Type B pancreatic cell (in vitro differentiated cells): ENCODE results near the gene FCRL6. TPM values are rescaled to one million over a fixed set of nuclear protein-coding genes. Genes with fewer than 3 reads are reported as not detected.

Experiments used
- DNase-seq: peaks from one replicate; pipeline ENCODE4 v3.0.0; 2021; ENCODE audit warnings: mixed read lengths; ENCODE audit not compliant: unreplicated experiment; ENCODE audit errors: extremely low spot score
- H3K27ac Mint-ChIP-seq: 2 replicates; pipeline ENCODE4 v1.8.0; 2021; ENCODE audit warnings: mild to moderate bottlenecking, mixed read lengths
- H3K27me3 Mint-ChIP-seq: 2 replicates; pipeline ENCODE4 v1.8.0; 2021; ENCODE audit warnings: mixed read lengths
- H3K36me3 Mint-ChIP-seq: 2 replicates; pipeline ENCODE4 v1.8.0; 2021; ENCODE audit warnings: mixed read lengths
- H3K4me1 Mint-ChIP-seq: one replicate; pipeline ENCODE4 v1.8.0; 2021; ENCODE audit warnings: mixed read lengths; ENCODE audit not compliant: unreplicated experiment
- H3K4me3 Mint-ChIP-seq: 2 replicates; pipeline ENCODE4 v1.8.0; 2021; ENCODE audit warnings: mild to moderate bottlenecking, mixed read lengths
- H3K9me3 Mint-ChIP-seq: 2 replicates; pipeline ENCODE4 v1.8.0; 2021; ENCODE audit warnings: mixed read lengths
- CTCF ChIP-seq: fragments of 200-600 bp; sonication (generic); conservative IDR thresholded peaks from 2 replicates; pipeline ENCODE4 v1.5.0; 2021; ENCODE audit warnings: antibody characterized with exemption, mild to moderate bottlenecking
- total RNA-seq: library from RNA; stranded (reverse); gene quantifications from 2 replicates; pipeline ENCODE4 v1.2.1, GENCODE V29; 2021; ENCODE audit warnings: low replicate concordance

Gene FCRL6
- total RNA-seq, 1 donor from 2014 or later, result not detected

GRCh38 chr1:159827102-159827490 is 24.9 kb downstream of the FCRL6 start:
- DNase-seq, result no peak
- Mint-ChIP-seq H3K9me3 (no peaks in the 10 kb centered on the region), H3K27ac (no peak overlapping the region), H3K27me3 (peaks cover 55% of the 10 kb centered on the region), H3K4me3 (no peak overlapping the region), H3K36me3 (no peaks in the 10 kb centered on the region), H3K4me1 (peaks cover 9% of the 10 kb centered on the region)
- no peak for TF ChIP-seq CTCF

- Mint-ChIP-seq H3K4me1 (peaks cover 9% of the 10 kb centered on the region), H3K27ac (no peak overlapping the region), H3K4me3 (no peak overlapping the region), H3K36me3 (no peaks in the 10 kb centered on the region), H3K27me3 (peaks cover 51% of the 10 kb centered on the region), H3K9me3 (no peaks in the 10 kb centered on the region)
- no peak for TF ChIP-seq CTCF
- no peak for DNase-seq
These were observed 25.4 kb downstream of the FCRL6 start for GRCh38 chr1:159827549-159827948.

GRCh38 chr1:159828176-159828575 is 26.0 kb downstream of the FCRL6 start:
- no peaks in the 10 kb centered on the region for H3K9me3 Mint-ChIP-seq
- no peaks in the 10 kb centered on the region for H3K36me3 Mint-ChIP-seq
- no peak overlapping the region for H3K4me3 Mint-ChIP-seq
- no peak for TF ChIP-seq CTCF
- DNase-seq, result no peak
- H3K27ac Mint-ChIP-seq, result no peak overlapping the region
- H3K27me3 Mint-ChIP-seq, result peaks cover 46% of the 10 kb centered on the region
- peaks cover 9% of the 10 kb centered on the region for H3K4me1 Mint-ChIP-seq

GRCh38 chr1:159828581-159829272 is 26.6 kb downstream of the FCRL6 start:
- Mint-ChIP-seq H3K9me3 (no peaks in the 10 kb centered on the region), H3K4me3 (no peak overlapping the region), H3K36me3 (no peaks in the 10 kb centered on the region), H3K27me3 (peaks cover 41% of the 10 kb centered on the region), H3K4me1 (peaks cover 4% of the 10 kb centered on the region), H3K27ac (no peak overlapping the region)
- no peak for TF ChIP-seq CTCF
- DNase-seq, result no peak

- Mint-ChIP-seq H3K4me1 (peaks cover 4% of the 10 kb centered on the region), H3K27ac (no peak overlapping the region), H3K27me3 (peaks cover 38% of the 10 kb centered on the region), H3K9me3 (no peaks in the 10 kb centered on the region), H3K36me3 (no peaks in the 10 kb centered on the region), H3K4me3 (no peak overlapping the region)
- no peak for DNase-seq
- peak; percentile 59 for TF ChIP-seq CTCF
These were observed 27.1 kb downstream of the FCRL6 start for GRCh38 chr1:159829273-159829634.
